Measurements from ENCODE around the gene TBATA.

GRCh38 chr10:70769121-70769520, 16.1 kb downstream of the TBATA start:
- TF ChIP-seq CTCF (conservative IDR thresholded peaks at IDR 0.05; ENCODE audit: low read depth, low read length) (no peak), EZH2 (IDR thresholded peaks at IDR 0.05; ENCODE audit: borderline replicate concordance, low read depth, low read length, poor library complexity, severe bottlenecking) (no peak)
